SK-N-SH treated with all-trans-retinoic acid at 6 μM for 48 hours (cell line): ENCODE measurements around the gene SPG21.

Experiments
- ATAC-seq: fragments of 200-7000 bp; cut with Tn5 transposase; 3 replicates; pipeline ENCODE4 v1.9.1; 2020; ENCODE audit warnings: mild to moderate bottlenecking, moderate library complexity
- ARNTL ChIP-seq: fragments of 450-650 bp; formaldehyde crosslinking; IDR thresholded peaks from 2 replicates; pipeline ENCODE4 v1.5.0; 2020; ENCODE audit warnings: low read depth, mild to moderate bottlenecking, moderate library complexity, borderline replicate concordance
- BACH2 ChIP-seq: fragments of 250-450 bp; sonication (Bioruptor Pico); IDR thresholded peaks from 2 replicates; pipeline ENCODE4 v1.9.0; 2021; ENCODE audit warnings: mild to moderate bottlenecking, borderline replicate concordance
- CREB5 ChIP-seq: fragments of 250-450 bp; sonication (Bioruptor Pico); IDR thresholded peaks from 2 replicates; pipeline ENCODE4 v1.5.1; 2020; ENCODE audit warnings: low read depth, mild to moderate bottlenecking, moderate library complexity
- CSDC2 ChIP-seq: fragments of 250-450 bp; sonication (Bioruptor Pico); IDR thresholded peaks from 2 replicates; pipeline ENCODE4 v1.5.0; 2020; ENCODE audit warnings: mild to moderate bottlenecking, moderate library complexity
- CSRNP3 ChIP-seq: fragments of 250-450 bp; sonication (Bioruptor Pico); IDR thresholded peaks from 2 replicates; pipeline ENCODE4 v1.5.1; 2021; ENCODE audit warnings: mild to moderate bottlenecking, moderate library complexity
- ESRRG ChIP-seq: fragments of 250-450 bp; sonication (Bioruptor Pico); IDR thresholded peaks from 2 replicates; pipeline ENCODE4 v1.6.1; 2021; ENCODE audit warnings: mild to moderate bottlenecking
- GLIS3 ChIP-seq: fragments of 250-450 bp; sonication (Bioruptor Pico); IDR thresholded peaks from 2 replicates; pipeline ENCODE4 v1.5.0; 2020; ENCODE audit warnings: mild to moderate bottlenecking, moderate library complexity
- ISL1 ChIP-seq: fragments of 250-450 bp; sonication (Bioruptor Pico); IDR thresholded peaks from 2 replicates; pipeline ENCODE4 v2.1.2; 2022; ENCODE audit warnings: mild to moderate bottlenecking, moderate library complexity
- OSR1 ChIP-seq: fragments of 250-450 bp; sonication (Bioruptor Pico); IDR thresholded peaks from 2 replicates; pipeline ENCODE4 v1.8.0; 2022; ENCODE audit warnings: moderate library complexity, mild to moderate bottlenecking, inconsistent platforms
- PATZ1 ChIP-seq: fragments of 250-450 bp; sonication (Bioruptor Pico); IDR thresholded peaks from 2 replicates; pipeline ENCODE4 v1.8.0; 2020; ENCODE audit warnings: mild to moderate bottlenecking, moderate library complexity, borderline replicate concordance
- PPARA ChIP-seq: fragments of 250-450 bp; sonication (Bioruptor Pico); IDR thresholded peaks from 2 replicates; pipeline ENCODE4 v1.5.0; 2020; ENCODE audit warnings: mild to moderate bottlenecking, borderline replicate concordance
- RARB ChIP-seq: fragments of 250-450 bp; sonication (Bioruptor Pico); IDR thresholded peaks from 2 replicates; pipeline ENCODE4 v1.8.0; 2021; ENCODE audit warnings: mild to moderate bottlenecking, moderate library complexity
- SNAI2 ChIP-seq: fragments of 250-450 bp; sonication (Bioruptor Pico); IDR thresholded peaks from 2 replicates; pipeline ENCODE4 v1.5.0; 2020; ENCODE audit warnings: mild to moderate bottlenecking, moderate library complexity
- TCF4 ChIP-seq: fragments of 250-450 bp; sonication (Bioruptor Pico); IDR thresholded peaks from 2 replicates; pipeline ENCODE4 v1.8.0; 2021; ENCODE audit warnings: mild to moderate bottlenecking, moderate library complexity, borderline replicate concordance
- TOX ChIP-seq: fragments of 250-450 bp; sonication (Bioruptor Pico); IDR thresholded peaks from 2 replicates; pipeline ENCODE4 v1.8.0; 2021; ENCODE audit warnings: mild to moderate bottlenecking, moderate library complexity, borderline replicate concordance
- TSHZ2 ChIP-seq: fragments of 250-450 bp; sonication (Bioruptor Pico); IDR thresholded peaks from 2 replicates; pipeline ENCODE4 v1.5.0; 2020; ENCODE audit warnings: mild to moderate bottlenecking, moderate library complexity
- ZC3H10 ChIP-seq: fragments of 250-450 bp; sonication (Bioruptor Pico); IDR thresholded peaks from 2 replicates; pipeline ENCODE4 v1.5.1; 2021; ENCODE audit warnings: mild to moderate bottlenecking, moderate library complexity
- ZFP3 ChIP-seq: fragments of 250-450 bp; sonication (Bioruptor Pico); IDR thresholded peaks from 2 replicates; pipeline ENCODE4 v1.5.0; 2020; ENCODE audit warnings: mild to moderate bottlenecking, moderate library complexity
- ZFP30 ChIP-seq: fragments of 450-650 bp; formaldehyde crosslinking; IDR thresholded peaks from 2 replicates; pipeline ENCODE4 v1.5.0; 2022; ENCODE audit warnings: mild to moderate bottlenecking, moderate library complexity
- ZNF565 ChIP-seq: fragments of 450-650 bp; formaldehyde crosslinking; conservative IDR thresholded peaks from 2 replicates; pipeline ENCODE4 v1.5.0; 2020; ENCODE audit warnings: low read depth, mild to moderate bottlenecking, moderate library complexity
- ZNF70 ChIP-seq: fragments of 450-650 bp; formaldehyde crosslinking; IDR thresholded peaks from 2 replicates; pipeline ENCODE4 v1.5.0; 2020; ENCODE audit warnings: mild to moderate bottlenecking, moderate library complexity
- ZNF8 ChIP-seq: fragments of 450-650 bp; formaldehyde crosslinking; IDR thresholded peaks from 2 replicates; pipeline ENCODE4 v1.5.0; 2020; ENCODE audit warnings: mild to moderate bottlenecking, moderate library complexity
- TF ChIP-seq, protein P1 (sequence below): fragments of 250-450 bp; sonication (Bioruptor Pico); IDR thresholded peaks from 2 replicates; pipeline ENCODE4 v1.8.0; 2021; ENCODE audit warnings: low read depth, mild to moderate bottlenecking, moderate library complexity, borderline replicate concordance

Gene SPG21

DNA sequence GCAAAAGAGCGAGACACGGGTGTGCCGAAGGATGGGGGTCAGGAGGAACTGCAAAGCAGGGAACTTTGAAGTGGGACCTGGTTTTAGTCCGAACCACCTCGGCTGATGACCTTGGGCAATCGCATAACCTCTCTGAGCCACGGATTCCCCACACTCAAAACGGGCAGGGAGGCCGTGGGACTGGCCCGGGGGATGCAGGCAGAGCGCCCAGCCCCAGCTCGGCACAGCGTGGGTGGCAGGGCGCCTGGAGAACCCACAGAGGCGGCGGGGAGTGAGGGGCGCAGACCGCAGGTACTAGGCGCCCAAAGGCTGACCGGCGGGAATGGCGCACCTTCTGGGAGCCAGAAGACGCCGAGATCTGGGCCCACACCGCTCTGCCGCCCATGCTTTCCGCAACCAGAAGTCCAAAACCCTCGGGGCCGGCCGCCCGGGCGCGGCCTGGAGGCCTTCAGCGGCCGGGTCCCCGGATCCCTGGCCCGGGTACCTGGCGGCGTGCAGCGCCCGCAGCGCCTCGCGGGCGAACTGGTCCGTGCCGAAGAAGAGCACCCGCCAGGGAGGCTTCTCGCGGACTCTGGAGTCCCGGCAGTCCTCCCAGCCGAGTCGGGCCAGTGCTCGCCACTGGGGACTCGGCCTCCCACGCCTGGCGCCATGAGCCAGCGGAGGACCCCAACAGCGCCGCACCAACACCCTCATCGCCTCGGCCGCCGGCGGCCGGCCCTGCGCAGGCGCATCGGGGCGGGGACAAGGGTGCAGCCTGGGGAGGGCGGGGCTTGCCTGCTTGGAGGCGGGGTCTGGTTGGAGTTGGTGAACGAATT, 39.4 kb upstream of the SPG21 start, which contains the start of gene MTFMT:
MTFMT (minus strand) TSS at position 719 of the 815 bp plus-strand sequence; CDS start at position 693, 26 bp downstream.
- peak; percentile 93 for ATAC-seq
- no peak for TF ChIP-seq ZFP30
- no peak for TF ChIP-seq ZFP3 (CRISPR knock-in tag)
- TF ChIP-seq TOX (CRISPR knock-in tag) = no peak
- TF ChIP-seq ZNF70 (CRISPR knock-in tag) = no peak
- no peak for TF ChIP-seq BACH2 (CRISPR knock-in tag)
- no peak for TF ChIP-seq OSR1 (CRISPR knock-in tag)
- TF ChIP-seq SNAI2 (CRISPR knock-in tag) = no peak
- no peak for TF ChIP-seq GLIS3 (CRISPR knock-in tag)
- no peak for TF ChIP-seq CSDC2 (CRISPR knock-in tag)
- no peak for TF ChIP-seq RARB
- no peak for TF ChIP-seq ESRRG (CRISPR knock-in tag)

- no peak for ATAC-seq
- no peak for TF ChIP-seq CSRNP3 (CRISPR knock-in tag)
- TF ChIP-seq ESRRG (CRISPR knock-in tag) = no peak
- no peak for TF ChIP-seq TCF4 (CRISPR knock-in tag)
- TF ChIP-seq ISL1 (CRISPR knock-in tag) = no peak
- no peak for TF ChIP-seq TSHZ2 (CRISPR knock-in tag)
- TF ChIP-seq GLIS3 (CRISPR knock-in tag) = no peak
- TF ChIP-seq ZNF565 = no peak
- TF ChIP-seq, protein P1, sequence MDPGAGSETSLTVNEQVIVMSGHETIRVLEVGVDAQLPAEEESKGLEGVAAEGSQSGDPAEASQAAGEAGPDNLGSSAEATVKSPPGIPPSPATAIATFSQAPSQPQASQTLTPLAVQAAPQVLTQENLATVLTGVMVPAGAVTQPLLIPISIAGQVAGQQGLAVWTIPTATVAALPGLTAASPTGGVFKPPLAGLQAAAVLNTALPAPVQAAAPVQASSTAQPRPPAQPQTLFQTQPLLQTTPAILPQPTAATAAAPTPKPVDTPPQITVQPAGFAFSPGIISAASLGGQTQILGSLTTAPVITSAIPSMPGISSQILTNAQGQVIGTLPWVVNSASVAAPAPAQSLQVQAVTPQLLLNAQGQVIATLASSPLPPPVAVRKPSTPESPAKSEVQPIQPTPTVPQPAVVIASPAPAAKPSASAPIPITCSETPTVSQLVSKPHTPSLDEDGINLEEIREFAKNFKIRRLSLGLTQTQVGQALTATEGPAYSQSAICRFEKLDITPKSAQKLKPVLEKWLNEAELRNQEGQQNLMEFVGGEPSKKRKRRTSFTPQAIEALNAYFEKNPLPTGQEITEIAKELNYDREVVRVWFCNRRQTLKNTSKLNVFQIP = no peak
- TF ChIP-seq TOX (CRISPR knock-in tag) = no peak
- TF ChIP-seq OSR1 (CRISPR knock-in tag) = no peak
- no peak for TF ChIP-seq ZNF8 (CRISPR knock-in tag)
- no peak for TF ChIP-seq PPARA (CRISPR knock-in tag)
- no peak for TF ChIP-seq CREB5
- TF ChIP-seq ZNF70 (CRISPR knock-in tag) = no peak
- TF ChIP-seq ZC3H10 (CRISPR knock-in tag) = no peak
- TF ChIP-seq ARNTL (CRISPR knock-in tag) = no peak
- TF ChIP-seq PATZ1 = no peak
- TF ChIP-seq BACH2 (CRISPR knock-in tag) = no peak
- no peak for TF ChIP-seq CSDC2 (CRISPR knock-in tag)
- TF ChIP-seq SNAI2 (CRISPR knock-in tag) = no peak
These were observed 38.6 kb upstream of the SPG21 start for GRCh38 chr15:65028338-65028737.
